PC-9 (cell line): Measurements from ENCODE around the gene TSHZ2.

Experiments used
- EZH2 ChIP-seq: fragments of 200-600 bp; sonication (generic); IDR thresholded peaks from 2 replicates; pipeline ENCODE4 v1.8.0; 2017; ENCODE audit warnings: antibody characterized with exemption, low read depth
- TF ChIP-seq, protein P1 (sequence below): fragments of 200-600 bp; sonication (generic); conservative IDR thresholded peaks from 2 replicates; pipeline ENCODE4 v1.6.1; 2017; ENCODE audit warnings: mixed run types, antibody characterized with exemption, mild to moderate bottlenecking, moderate library complexity

- TF ChIP-seq, protein P1, sequence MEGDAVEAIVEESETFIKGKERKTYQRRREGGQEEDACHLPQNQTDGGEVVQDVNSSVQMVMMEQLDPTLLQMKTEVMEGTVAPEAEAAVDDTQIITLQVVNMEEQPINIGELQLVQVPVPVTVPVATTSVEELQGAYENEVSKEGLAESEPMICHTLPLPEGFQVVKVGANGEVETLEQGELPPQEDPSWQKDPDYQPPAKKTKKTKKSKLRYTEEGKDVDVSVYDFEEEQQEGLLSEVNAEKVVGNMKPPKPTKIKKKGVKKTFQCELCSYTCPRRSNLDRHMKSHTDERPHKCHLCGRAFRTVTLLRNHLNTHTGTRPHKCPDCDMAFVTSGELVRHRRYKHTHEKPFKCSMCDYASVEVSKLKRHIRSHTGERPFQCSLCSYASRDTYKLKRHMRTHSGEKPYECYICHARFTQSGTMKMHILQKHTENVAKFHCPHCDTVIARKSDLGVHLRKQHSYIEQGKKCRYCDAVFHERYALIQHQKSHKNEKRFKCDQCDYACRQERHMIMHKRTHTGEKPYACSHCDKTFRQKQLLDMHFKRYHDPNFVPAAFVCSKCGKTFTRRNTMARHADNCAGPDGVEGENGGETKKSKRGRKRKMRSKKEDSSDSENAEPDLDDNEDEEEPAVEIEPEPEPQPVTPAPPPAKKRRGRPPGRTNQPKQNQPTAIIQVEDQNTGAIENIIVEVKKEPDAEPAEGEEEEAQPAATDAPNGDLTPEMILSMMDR = no peak
- no peak for TF ChIP-seq EZH2
Observed at GRCh38 chr20:53527196-53527595, 555.0 kb downstream of the TSHZ2 start.
